OCI-LY7 (cell line): ENCODE data around the gene ACVR1B.

Source experiments
- CTCF ChIP-seq: fragments of 200-600 bp; sonication (generic); conservative IDR thresholded peaks from 2 replicates; pipeline ENCODE4 v1.5.1; 2014; ENCODE audit warnings: mild to moderate bottlenecking, antibody characterized with exemption, low read length, moderate library complexity, mixed read lengths
- EZH2phosphoT487 ChIP-seq: fragments of 200-600 bp; sonication (generic); IDR thresholded peaks from 2 replicates; pipeline ENCODE4 v1.6.1; 2018; ENCODE audit warnings: low read depth, borderline replicate concordance, mild to moderate bottlenecking, mixed run types, antibody characterized with exemption, low read length, moderate library complexity, mixed read lengths

GRCh38 chr12:52027085-52027843 lies 75.8 kb downstream of the ACVR1B start:
- TF ChIP-seq CTCF (no peak), EZH2phosphoT487 (no peak)
